ENCODE data around the gene TULP3.

The TULP3 gene

DNA sequence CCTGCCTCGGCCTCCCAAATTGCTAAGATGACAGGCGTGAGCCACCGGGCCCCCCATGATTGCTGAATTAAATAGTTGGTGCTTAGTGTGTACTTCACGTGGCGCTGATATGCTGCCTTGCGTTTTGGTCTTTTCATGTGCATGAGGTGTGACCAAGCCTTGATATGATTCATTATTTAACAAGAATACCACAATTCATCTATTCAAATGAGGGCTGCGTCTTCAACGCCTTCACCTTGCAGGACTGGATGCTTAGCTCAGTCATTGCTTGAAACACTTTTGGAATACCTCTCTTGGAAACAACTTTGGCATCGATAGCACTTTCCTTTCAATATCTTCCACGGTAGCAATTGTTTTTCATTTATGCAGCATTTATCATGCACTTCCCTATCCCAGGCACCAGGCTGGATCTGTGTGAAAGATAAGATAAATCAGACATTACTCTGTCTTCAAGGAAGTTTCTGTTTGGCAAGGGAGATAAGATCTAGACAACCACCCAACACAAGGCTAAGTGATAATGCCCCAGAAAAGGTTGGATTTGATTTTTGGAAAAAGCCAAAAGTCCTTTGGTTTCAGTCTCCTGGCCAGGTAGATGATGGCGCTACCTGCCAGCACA is 67.2 kb downstream of the TULP3 start:
- no peak for DNase-seq (ENCODE audit: low read depth)
- TF ChIP-seq CTCF (IDR thresholded peaks at IDR 0.05; ENCODE audit: low read depth, low read length) (no peak), MAX (IDR thresholded peaks at IDR 0.05; ENCODE audit: low read depth, low read length) (no peak), POLR2A (IDR thresholded peaks at IDR 0.05; ENCODE audit: extremely low read depth, insufficient read length) (no peak), MYC (IDR thresholded peaks at IDR 0.05; ENCODE audit: low read depth, low read length) (no peak)
- no peak overlapping the region for H3K4me3 ChIP-seq (ENCODE audit: low read depth, low read length)

- H3K4me3 ChIP-seq (ENCODE audit: low read depth, low read length): no peak overlapping the region
- no peak for TF ChIP-seq MYC (IDR thresholded peaks at IDR 0.05; ENCODE audit: low read depth, low read length)
- no peak for DNase-seq (ENCODE audit: low read depth)
Observed at GRCh38 chr12:2958432-2959191, 67.9 kb downstream of the TULP3 start.

- no peak for DNase-seq (ENCODE audit: low read depth)
- no peak within 1 kb of the TSS for H3K4me3 ChIP-seq (ENCODE audit: low read depth, low read length)
- no peak for TF ChIP-seq MYC (IDR thresholded peaks at IDR 0.05; ENCODE audit: low read depth, low read length)
- no peak for TF ChIP-seq POLR2A (IDR thresholded peaks at IDR 0.05; ENCODE audit: extremely low read depth, insufficient read length)
- no peak for TF ChIP-seq CTCF (IDR thresholded peaks at IDR 0.05; ENCODE audit: low read depth, low read length)
- TF ChIP-seq MAX (IDR thresholded peaks at IDR 0.05; ENCODE audit: low read depth, low read length): no peak
Observed at GRCh38 chr12:2959192-2959504, 68.5 kb downstream of the TULP3 start, which contains the start of gene TEAD4. Gene TEAD4 (plus strand): TSS chr12:2959397.

DNA sequence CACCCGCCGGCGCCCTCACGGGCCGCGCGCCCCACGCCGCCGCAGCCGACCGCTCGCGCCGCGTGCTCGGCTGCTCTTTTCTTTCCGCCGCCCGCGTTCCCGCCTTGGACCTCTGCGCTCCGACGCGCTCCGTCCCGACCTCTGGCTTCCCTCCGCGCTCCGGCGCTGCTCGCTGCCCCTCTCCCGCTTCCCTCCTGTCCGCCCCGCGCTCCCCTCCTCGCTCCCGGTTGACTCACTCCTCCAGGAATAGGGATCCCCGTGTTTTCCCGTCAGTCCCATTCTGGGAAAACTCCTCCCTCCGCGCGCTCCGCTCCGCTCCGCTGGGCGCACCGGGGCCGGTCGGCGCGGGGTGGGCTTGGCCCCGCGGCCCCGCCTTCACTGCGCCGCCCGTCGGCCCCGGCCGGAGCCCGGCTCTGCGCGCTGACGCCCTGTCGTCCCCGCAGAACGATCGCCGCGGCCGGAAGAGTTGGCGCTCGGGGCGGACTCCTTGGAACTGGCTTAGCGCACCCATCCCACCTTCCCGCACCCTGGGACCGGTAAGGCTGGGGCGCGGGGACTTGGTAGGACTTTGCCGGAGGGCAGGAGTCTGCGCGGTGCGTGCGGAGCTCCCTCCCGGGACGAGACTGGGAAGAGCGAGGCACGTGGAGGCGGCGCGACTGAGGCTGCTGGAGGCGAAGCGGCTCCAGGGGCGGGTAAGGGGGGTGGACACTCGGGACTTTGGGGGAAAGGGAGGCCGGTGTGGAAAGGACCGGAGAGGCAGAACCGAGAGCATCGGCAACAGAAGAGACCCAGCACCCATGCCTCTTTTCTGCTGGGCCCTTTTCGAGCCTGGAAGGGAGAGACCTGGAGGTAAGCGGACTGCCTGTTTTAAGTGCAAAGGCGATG is 69.1 kb downstream of the TULP3 start:
- H3K4me3 ChIP-seq (ENCODE audit: low read depth, low read length): no peak overlapping the region
- no peak for TF ChIP-seq POLR2A (IDR thresholded peaks at IDR 0.05; ENCODE audit: extremely low read depth, insufficient read length)
- no peak for TF ChIP-seq CTCF (IDR thresholded peaks at IDR 0.05; ENCODE audit: low read depth, low read length)
- no peak for TF ChIP-seq MYC (IDR thresholded peaks at IDR 0.05; ENCODE audit: low read depth, low read length)
- no peak for TF ChIP-seq MAX (IDR thresholded peaks at IDR 0.05; ENCODE audit: low read depth, low read length)
- DNase-seq (ENCODE audit: low read depth): no peak

DNA sequence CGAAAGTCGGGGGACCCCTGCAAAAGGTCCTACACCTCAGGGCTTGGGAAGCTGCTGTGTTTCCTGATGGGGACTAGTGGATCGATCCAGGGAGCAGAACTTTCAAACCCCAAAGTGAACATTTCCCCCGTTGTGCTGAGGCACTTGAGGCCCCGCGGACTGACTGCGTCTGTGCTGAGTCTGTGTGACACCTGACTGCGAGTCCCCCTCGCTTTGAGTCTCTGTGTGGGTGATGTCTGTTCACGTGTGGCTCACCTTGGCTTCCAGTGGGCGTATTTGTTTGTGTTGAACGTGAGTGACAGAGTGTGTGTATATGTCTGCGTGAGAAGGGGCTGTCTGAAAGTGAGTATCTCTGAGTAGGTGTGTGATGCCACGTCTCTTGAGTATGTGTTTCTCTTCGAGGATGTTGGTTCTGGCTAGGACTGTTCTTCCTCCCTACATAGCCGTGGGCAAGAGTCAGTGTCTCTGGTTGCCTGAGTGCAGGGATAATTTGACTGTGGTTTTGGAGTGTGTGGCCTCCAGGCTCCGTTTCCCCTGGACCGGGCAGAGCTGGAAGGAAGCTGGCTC is 69.8 kb downstream of the TULP3 start:
- no peak for DNase-seq (ENCODE audit: low read depth)
- no peak overlapping the region for H3K4me3 ChIP-seq (ENCODE audit: low read depth, low read length)
- TF ChIP-seq CTCF (IDR thresholded peaks at IDR 0.05; ENCODE audit: low read depth, low read length) (no peak), MAX (IDR thresholded peaks at IDR 0.05; ENCODE audit: low read depth, low read length) (no peak), MYC (IDR thresholded peaks at IDR 0.05; ENCODE audit: low read depth, low read length) (no peak), POLR2A (IDR thresholded peaks at IDR 0.05; ENCODE audit: extremely low read depth, insufficient read length) (no peak)

Measured in NB4 (cell line).